HEK293 (cell line): ENCODE data around the gene MAP3K15.

Experiments
- CTCF ChIA-PET: fragments of 350-600 bp; formaldehyde crosslinking; extraction: SDS; loops from one replicate; lab custom pipeline; 2021; ENCODE audit warnings: antibody characterized with exemption; lab: Yijun Ruan, JAX
- POLR2A ChIA-PET: fragments of 300-600 bp; formaldehyde crosslinking; extraction: SDS; loops from one replicate; lab custom pipeline; 2020; ENCODE audit warnings: antibody characterized with exemption, inconsistent platforms; lab: Yijun Ruan, JAX
- H3K27ac ChIP-seq: fragments of 200-500 bp; sonication (Bioruptor generic); 2 replicates; pipeline ENCODE4 v1.5.1; 2014; ENCODE audit warnings: low read depth, low read length, control low read depth, inconsistent platforms; ENCODE audit errors: extremely low read depth
- H3K36me3 ChIP-seq, 2 experiments: fragments of 200-500 bp in 1 of 2; sonication (Bioruptor generic) in 1 of 2; 1 replicate in 1 of 2; 2 replicates in 1 of 2; pipeline ENCODE4 v1.5.1; 2014 to 2017; ENCODE audit warnings: inconsistent platforms in 2 of 2, low read length in 2 of 2; ENCODE audit not compliant: control insufficient read depth in 2 of 2, insufficient read depth in 1 of 2
- H3K4me1 ChIP-seq: fragments of 200-500 bp; sonication (Bioruptor generic); 2 replicates; pipeline ENCODE4 v1.5.1; 2014; ENCODE audit warnings: mild to moderate bottlenecking, low read length, inconsistent platforms; ENCODE audit not compliant: control insufficient read depth, insufficient read depth
- H3K4me3 ChIP-seq: 2 replicates; pipeline ENCODE4 v1.5.1; 2011; ENCODE audit warnings: low read depth, mild to moderate bottlenecking, control low read depth, low read length, moderate library complexity
- H3K9me3 ChIP-seq: fragments of 200-500 bp; sonication (Bioruptor generic); 2 replicates; pipeline ENCODE4 v1.5.1; 2014; ENCODE audit warnings: low read depth, low read length, inconsistent platforms; ENCODE audit not compliant: control insufficient read depth, insufficient read depth
- AEBP2 ChIP-seq: fragments of 450-650 bp; formaldehyde crosslinking; IDR thresholded peaks from 2 replicates; pipeline ENCODE4 v1.5.1; 2016; ENCODE audit warnings: missing biosample characterization, missing genetic modification characterization, borderline replicate concordance
- ATF2 ChIP-seq: fragments of 450-650 bp; formaldehyde crosslinking; IDR thresholded peaks from 2 replicates; pipeline ENCODE4 v1.5.1; 2016; ENCODE audit warnings: missing biosample characterization, missing genetic modification characterization, low read depth
- ELK4 ChIP-seq: IDR thresholded peaks from 2 replicates; pipeline ENCODE4 v1.6.1; 2011; ENCODE audit warnings: mild to moderate bottlenecking, low read depth, low read length, borderline replicate concordance
- OSR2 ChIP-seq: fragments of 450-650 bp; formaldehyde crosslinking; IDR thresholded peaks from 2 replicates; pipeline ENCODE4 v1.5.1; 2016; ENCODE audit warnings: missing biosample characterization, missing genetic modification characterization
- PRDM4 ChIP-seq: fragments of 450-650 bp; formaldehyde crosslinking; IDR thresholded peaks from 2 replicates; pipeline ENCODE4 v1.5.1; 2017; ENCODE audit warnings: missing biosample characterization, missing genetic modification characterization
- PRDM6 ChIP-seq: fragments of 450-650 bp; formaldehyde crosslinking; IDR thresholded peaks from 2 replicates; pipeline ENCODE4 v1.5.1; 2017; ENCODE audit warnings: missing biosample characterization, missing genetic modification characterization
- SETDB1 ChIP-seq: IDR thresholded peaks from one replicate; pipeline ENCODE4 v1.6.1; 2017; ENCODE audit warnings: mild to moderate bottlenecking, low read length, moderate library complexity, mixed read lengths; ENCODE audit not compliant: insufficient read length
- ZBTB7A ChIP-seq: fragments of 450-650 bp; formaldehyde crosslinking; IDR thresholded peaks from 2 replicates; pipeline ENCODE4 v1.5.1; 2016; ENCODE audit warnings: low read depth, missing biosample characterization, missing genetic modification characterization
- ZNF146 ChIP-seq: fragments of 450-650 bp; formaldehyde crosslinking; IDR thresholded peaks from 2 replicates; pipeline ENCODE4 v1.5.1; 2016; ENCODE audit warnings: missing biosample characterization, missing genetic modification characterization
- ZNF157 ChIP-seq: fragments of 450-650 bp; formaldehyde crosslinking; IDR thresholded peaks from 2 replicates; pipeline ENCODE4 v1.5.1; 2016; ENCODE audit warnings: missing biosample characterization, missing genetic modification characterization
- ZNF18 ChIP-seq: fragments of 450-650 bp; formaldehyde crosslinking; IDR thresholded peaks from 2 replicates; pipeline ENCODE4 v1.5.1; 2016; ENCODE audit warnings: missing biosample characterization, missing genetic modification characterization
- ZNF292 ChIP-seq: fragments of 450-650 bp; formaldehyde crosslinking; IDR thresholded peaks from 2 replicates; pipeline ENCODE4 v1.5.1; 2016; ENCODE audit warnings: low read depth, missing biosample characterization, missing genetic modification characterization, borderline replicate concordance
- ZNF335 ChIP-seq: fragments of 450-650 bp; formaldehyde crosslinking; conservative IDR thresholded peaks from 2 replicates; pipeline ENCODE4 v1.5.1; 2016; ENCODE audit warnings: missing biosample characterization, missing genetic modification characterization
- ZNF391 ChIP-seq: fragments of 450-650 bp; formaldehyde crosslinking; IDR thresholded peaks from 2 replicates; pipeline ENCODE4 v1.5.1; 2016; ENCODE audit warnings: low read depth, missing biosample characterization, missing genetic modification characterization, borderline replicate concordance
- ZNF521 ChIP-seq: fragments of 450-650 bp; formaldehyde crosslinking; IDR thresholded peaks from 2 replicates; pipeline ENCODE4 v1.5.1; 2017; ENCODE audit warnings: missing biosample characterization, mild to moderate bottlenecking, missing genetic modification characterization
- ZNF548 ChIP-seq: fragments of 450-650 bp; formaldehyde crosslinking; IDR thresholded peaks from 2 replicates; pipeline ENCODE4 v1.5.1; 2016; ENCODE audit warnings: missing biosample characterization, missing genetic modification characterization
- ZNF600 ChIP-seq: fragments of 450-650 bp; formaldehyde crosslinking; IDR thresholded peaks from 2 replicates; pipeline ENCODE4 v1.5.1; 2016; ENCODE audit warnings: missing biosample characterization, missing genetic modification characterization
- ZNF624 ChIP-seq: fragments of 450-650 bp; formaldehyde crosslinking; IDR thresholded peaks from 2 replicates; pipeline ENCODE4 v1.5.1; 2017; ENCODE audit warnings: missing biosample characterization, missing genetic modification characterization
- ZNF670 ChIP-seq: fragments of 450-650 bp; formaldehyde crosslinking; IDR thresholded peaks from 2 replicates; pipeline ENCODE4 v1.5.1; 2016; ENCODE audit warnings: missing biosample characterization, missing genetic modification characterization, low read depth
- ZNF747 ChIP-seq: fragments of 450-650 bp; formaldehyde crosslinking; IDR thresholded peaks from 2 replicates; pipeline ENCODE4 v1.5.1; 2016; ENCODE audit warnings: missing biosample characterization, missing genetic modification characterization
- ZNF777 ChIP-seq: fragments of 450-650 bp; formaldehyde crosslinking; IDR thresholded peaks from 2 replicates; pipeline ENCODE4 v1.5.1; 2017; ENCODE audit warnings: missing biosample characterization, missing genetic modification characterization, borderline replicate concordance
- ZNF785 ChIP-seq: fragments of 450-650 bp; formaldehyde crosslinking; IDR thresholded peaks from 2 replicates; pipeline ENCODE4 v1.5.1; 2016; ENCODE audit warnings: missing biosample characterization, missing genetic modification characterization
- ZNF792 ChIP-seq: fragments of 450-650 bp; formaldehyde crosslinking; IDR thresholded peaks from 2 replicates; pipeline ENCODE4 v1.5.1; 2016; ENCODE audit warnings: missing biosample characterization, missing genetic modification characterization

MAP3K15 gene

GRCh38 chrX:19556202-19556601 is 40.9 kb upstream of the MAP3K15 start:
- H3K4me1 ChIP-seq: no peaks in the 10 kb centered on the region
- no peak for TF ChIP-seq ZNF292 (tag by site-specific recombination)
- no peak for TF ChIP-seq ZNF792 (tag by site-specific recombination)
- TF ChIP-seq ZNF600 (tag by site-specific recombination): no peak
- TF ChIP-seq ATF2: no peak
- no peak for TF ChIP-seq AEBP2 (tag by site-specific recombination)
- TF ChIP-seq ZNF785 (tag by site-specific recombination): no peak
- TF ChIP-seq ZNF157 (tag by site-specific recombination): no peak
- no peak for TF ChIP-seq ZNF521 (tag by site-specific recombination)
- no peak for TF ChIP-seq PRDM4 (tag by site-specific recombination)
- TF ChIP-seq OSR2 (tag by site-specific recombination): no peak
- TF ChIP-seq ZNF391 (tag by site-specific recombination): no peak
- TF ChIP-seq ELK4: no peak
- no peak for TF ChIP-seq ZNF777 (tag by site-specific recombination)
- TF ChIP-seq ZBTB7A (tag by site-specific recombination): no peak
- TF ChIP-seq, all 188 proteins: peak for 0
- Histone ChIP-seq H3K4me3 (no peak overlapping the region), H3K27ac (no peak overlapping the region), H3K36me3 (no peaks in the 10 kb centered on the region), H3K9me3 (no peaks in the 10 kb centered on the region)
- POLR2A ChIA-PET: no interaction called here
- CTCF ChIA-PET: interaction anchor here (0.7 to 1.7 kb wide), 3 partner anchors 11 to 20 kb away, joined by 3 to 4 read pairs (median 4); no protein-coding TSS in a partner anchor

- TF ChIP-seq ZNF670 (tag by site-specific recombination) (no peak), SETDB1 (no peak), ZNF747 (tag by site-specific recombination) (no peak), ZNF18 (tag by site-specific recombination) (no peak), ZNF624 (tag by site-specific recombination) (no peak), PRDM6 (tag by site-specific recombination) (no peak), ZNF548 (no peak), ZNF335 (tag by site-specific recombination) (no peak), ZNF146 (no peak)
- TF ChIP-seq, all 188 proteins: peak for 0
- ChIA-PET POLR2A (no interaction called here), CTCF (interaction anchor here (0.7 to 1.7 kb wide), 2 partner anchors 9 to 12 kb away, joined by 4 to 6 read pairs; no protein-coding TSS in a partner anchor)
- Histone ChIP-seq H3K9me3 (no peaks in the 10 kb centered on the region), H3K4me1 (no peaks in the 10 kb centered on the region), H3K4me3 (no peak overlapping the region), H3K36me3 (no peaks in the 10 kb centered on the region), H3K27ac (no peak overlapping the region)
Observed at GRCh38 chrX:19555683-19556082, 40.4 kb upstream of the MAP3K15 start.
